ENCODE data around the gene TTLL8. TPM values are rescaled to one million over a fixed set of nuclear protein-coding genes. Genes with fewer than 3 reads are reported as not detected.

TTLL8 gene
- total RNA-seq, 4 donors from 2014 or later, result not detected

- TF ChIP-seq POLR2A (IDR thresholded peaks at IDR 0.05), result no peak
- TF ChIP-seq, protein P1, sequence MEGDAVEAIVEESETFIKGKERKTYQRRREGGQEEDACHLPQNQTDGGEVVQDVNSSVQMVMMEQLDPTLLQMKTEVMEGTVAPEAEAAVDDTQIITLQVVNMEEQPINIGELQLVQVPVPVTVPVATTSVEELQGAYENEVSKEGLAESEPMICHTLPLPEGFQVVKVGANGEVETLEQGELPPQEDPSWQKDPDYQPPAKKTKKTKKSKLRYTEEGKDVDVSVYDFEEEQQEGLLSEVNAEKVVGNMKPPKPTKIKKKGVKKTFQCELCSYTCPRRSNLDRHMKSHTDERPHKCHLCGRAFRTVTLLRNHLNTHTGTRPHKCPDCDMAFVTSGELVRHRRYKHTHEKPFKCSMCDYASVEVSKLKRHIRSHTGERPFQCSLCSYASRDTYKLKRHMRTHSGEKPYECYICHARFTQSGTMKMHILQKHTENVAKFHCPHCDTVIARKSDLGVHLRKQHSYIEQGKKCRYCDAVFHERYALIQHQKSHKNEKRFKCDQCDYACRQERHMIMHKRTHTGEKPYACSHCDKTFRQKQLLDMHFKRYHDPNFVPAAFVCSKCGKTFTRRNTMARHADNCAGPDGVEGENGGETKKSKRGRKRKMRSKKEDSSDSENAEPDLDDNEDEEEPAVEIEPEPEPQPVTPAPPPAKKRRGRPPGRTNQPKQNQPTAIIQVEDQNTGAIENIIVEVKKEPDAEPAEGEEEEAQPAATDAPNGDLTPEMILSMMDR (IDR thresholded peaks at IDR 0.05), result no peak
- intact Hi-C loops (cut with DNase I; ENCODE audit: low total_unique reads), result no loop called here
- whole genome bisulfite sequencing, 2 donors, result 59% methylated on average over 12 to 14 of the region's 19 CpGs
- no peak for DNase-seq (ENCODE audit: low spot score in 2 of 2)
- no peak overlapping the region for H3K4me3 ChIP-seq (ENCODE audit: low read depth, poor library complexity, severe bottlenecking)
Observed at GRCh38 chr22:50046019-50046415, 12.1 kb downstream of the TTLL8 start.

DNA sequence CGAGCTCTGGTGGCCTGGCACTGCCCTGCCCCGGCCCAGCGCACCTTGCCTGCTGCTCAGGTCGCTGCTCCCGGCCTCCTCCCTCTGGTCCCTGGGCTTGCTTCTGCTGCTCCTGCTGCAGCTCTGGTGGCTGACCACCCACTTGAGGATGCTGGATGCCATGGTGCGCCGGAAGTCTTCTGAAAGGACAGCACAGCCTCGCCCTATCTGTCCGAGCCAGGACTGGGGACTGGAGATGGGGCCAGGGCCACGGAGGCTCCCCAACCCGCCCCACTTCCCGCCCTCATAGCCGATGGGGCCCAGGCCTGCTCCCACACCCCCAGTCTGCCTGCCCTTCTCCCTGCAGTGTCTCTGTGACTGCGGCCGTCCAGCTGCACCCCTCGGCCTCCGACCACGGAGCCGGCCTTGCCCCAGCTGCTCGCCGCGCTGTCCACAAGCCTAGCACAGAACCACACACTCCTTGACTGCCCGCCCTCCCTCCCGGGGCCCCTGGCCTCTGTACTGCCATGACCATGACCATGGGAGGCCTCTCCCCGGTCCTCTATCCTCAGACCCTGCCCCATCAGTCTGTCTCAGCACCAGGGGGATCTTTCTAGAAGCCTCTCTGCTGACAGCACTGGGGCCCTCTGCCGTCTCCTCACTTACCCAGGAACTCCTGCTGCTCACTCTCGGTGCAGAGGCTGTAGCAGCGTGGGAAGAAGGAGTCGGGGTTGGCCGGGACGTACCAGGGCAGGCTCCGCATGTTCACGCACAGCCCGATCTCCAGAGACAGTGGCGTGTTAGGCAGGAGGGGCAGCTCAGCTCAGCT, 12.7 kb downstream of the TTLL8 start:
- TF ChIP-seq, protein P1 (IDR thresholded peaks at IDR 0.05), result no peak
- no peak for TF ChIP-seq POLR2A (IDR thresholded peaks at IDR 0.05)
- no peak for DNase-seq (ENCODE audit: low spot score in 2 of 2)
- H3K4me3 ChIP-seq (ENCODE audit: low read depth, poor library complexity, severe bottlenecking), result no peak overlapping the region
- intact Hi-C loops (cut with DNase I; ENCODE audit: low total_unique reads), result no loop called here
- 64 to 75% methylated on average over 31 to 32 of the region's 35 CpGs for WGBS, 2 donors

DNA sequence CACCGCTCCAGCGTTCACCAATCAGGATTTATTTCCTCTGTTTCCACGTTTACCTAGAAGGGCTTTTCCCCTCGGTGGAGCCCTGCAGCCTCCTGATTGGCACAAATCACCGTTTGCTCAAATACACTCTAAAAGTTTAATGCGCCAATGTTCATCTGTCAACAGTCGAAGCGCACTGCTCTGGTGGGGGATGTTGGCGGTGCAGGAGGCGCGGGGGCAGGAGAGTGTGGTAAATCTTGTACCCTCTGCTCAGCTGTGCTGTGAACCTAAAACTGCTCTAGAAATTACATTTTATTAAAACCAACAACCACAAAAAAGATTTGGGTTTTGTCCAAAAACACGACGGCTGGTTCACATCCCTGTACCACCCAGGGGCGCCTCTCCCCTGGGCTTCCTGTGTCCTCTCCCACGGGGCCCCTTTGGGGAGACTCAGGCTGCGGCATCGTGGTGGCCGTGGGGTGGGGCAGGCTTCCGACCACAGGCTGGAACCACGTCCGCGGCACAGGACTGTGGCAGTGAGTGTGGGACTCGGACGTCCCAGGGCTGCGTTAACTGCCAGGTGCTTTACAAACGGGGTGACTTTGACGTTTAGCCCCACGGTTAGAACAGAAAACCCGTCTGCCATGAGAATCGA, 13.5 kb downstream of the TTLL8 start:
- 55 to 56% methylated on average over 29 to 30 of the region's 30 CpGs for WGBS, 2 donors
- no peak for DNase-seq (ENCODE audit: low spot score in 2 of 2)
- intact Hi-C loops (cut with DNase I; ENCODE audit: low total_unique reads), result no loop called here
- no peak overlapping the region for H3K4me3 ChIP-seq (ENCODE audit: low read depth, poor library complexity, severe bottlenecking)
- TF ChIP-seq, protein P1 (IDR thresholded peaks at IDR 0.05), result no peak
- TF ChIP-seq POLR2A (IDR thresholded peaks at IDR 0.05), result no peak

DNA sequence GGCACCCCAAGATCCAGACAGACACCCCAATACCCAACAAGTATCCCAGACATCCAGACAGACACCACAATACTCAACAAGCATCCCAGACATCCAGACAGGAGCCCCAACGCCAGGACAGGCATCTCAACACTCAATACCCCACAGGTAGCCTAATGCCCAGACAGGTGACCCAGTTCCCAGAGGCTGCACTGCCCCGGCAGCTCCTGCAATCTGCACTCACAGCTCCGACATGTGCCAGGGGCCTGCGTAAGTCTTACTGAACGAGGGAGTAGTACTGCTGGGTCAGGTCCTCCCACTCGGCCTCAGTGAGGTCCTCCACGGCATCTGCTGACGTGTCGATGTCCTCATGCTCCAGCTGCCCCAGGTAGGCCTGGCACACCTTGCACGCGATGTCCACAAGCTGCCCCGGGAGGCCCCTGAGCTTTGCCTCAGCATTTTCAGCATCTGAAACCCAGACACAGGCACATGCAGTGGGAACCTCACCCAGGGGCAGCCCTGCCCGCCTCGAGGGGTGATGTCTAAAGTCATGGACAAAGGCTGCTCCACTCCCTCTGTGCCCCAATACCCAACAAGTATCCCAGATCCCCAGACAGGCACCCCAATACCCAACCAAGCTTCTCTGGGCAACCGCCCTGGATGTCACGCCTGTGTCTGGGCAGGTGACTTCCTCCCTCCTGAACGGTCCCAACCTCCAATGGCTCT, 16.6 kb downstream of the TTLL8 start:
- intact Hi-C loops (cut with DNase I; ENCODE audit: low total_unique reads), result no loop called here

GRCh38 chr22:50040717-50041116, 17.4 kb downstream of the TTLL8 start:
- intact Hi-C loops (cut with DNase I; ENCODE audit: low total_unique reads), result no loop called here
- TF ChIP-seq, protein P1 (IDR thresholded peaks at IDR 0.05), result no peak
- no peak for TF ChIP-seq POLR2A (IDR thresholded peaks at IDR 0.05)
- 79 to 95% methylated on average over 5 to 7 of the region's 7 CpGs for WGBS, 2 donors

More for the DNA sequence above, 16.6 kb downstream of the TTLL8 start:
- no peak overlapping the region for H3K4me3 ChIP-seq (ENCODE audit: low read depth, poor library complexity, severe bottlenecking)
- no peak for TF ChIP-seq POLR2A (IDR thresholded peaks at IDR 0.05)
- TF ChIP-seq, protein P1 (IDR thresholded peaks at IDR 0.05), result no peak
- WGBS, 2 donors, result 87 to 88% methylated on average over 17 of the region's 17 CpGs
- DNase-seq (ENCODE audit: low spot score in 2 of 2), result no peak

More at GRCh38 chr22:50040717-50041116, 17.4 kb downstream of the TTLL8 start:
- H3K4me3 ChIP-seq (ENCODE audit: low read depth, poor library complexity, severe bottlenecking), result no peak overlapping the region
- no peak for DNase-seq (ENCODE audit: low spot score in 2 of 2)

Data from lower leg skin (tissue), 4 donors.